DND-41 (cell line): Measurements from ENCODE around the gene C9orf72.

ENCODE experiments used
- ATAC-seq: fragments of 200-7000 bp; cut with Tn5 transposase; 3 replicates; pipeline ENCODE4 v1.9.1; 2021; ENCODE audit warnings: low read depth; ENCODE audit not compliant: insufficient read depth
- DNase-seq: peaks from one replicate; pipeline ENCODE4 v3.0.0-alpha.2; 2020
- H2AFZ ChIP-seq: 2 replicates; pipeline ENCODE4 v1.6.0; 2012; ENCODE audit warnings: low read depth, low read length
- H3K27ac ChIP-seq: 2 replicates; pipeline ENCODE4 v1.5.1; 2012; ENCODE audit warnings: low read length, inconsistent platforms
- H3K27me3 ChIP-seq: fragments of 200-600 bp; sonication (generic); 2 replicates; pipeline ENCODE4 v1.6.0; 2012; ENCODE audit warnings: low read length, mild to moderate bottlenecking, inconsistent platforms; ENCODE audit not compliant: insufficient read depth, poor library complexity
- H3K36me3 ChIP-seq: 2 replicates; pipeline ENCODE4 v1.5.1; 2012; ENCODE audit warnings: low read length, inconsistent platforms; ENCODE audit not compliant: insufficient read depth
- H3K4me1 ChIP-seq: 2 replicates; pipeline ENCODE4 v1.5.1; 2012; ENCODE audit warnings: mild to moderate bottlenecking, low read length; ENCODE audit not compliant: insufficient read depth
- H3K4me2 ChIP-seq: 2 replicates; pipeline ENCODE4 v1.6.0; 2012; ENCODE audit warnings: mild to moderate bottlenecking, moderate library complexity, low read length, inconsistent platforms; ENCODE audit not compliant: insufficient read depth
- H3K4me3 ChIP-seq, 2 experiments: fragments of 200-600 bp in 1 of 2; shearing (Covaris generic) in 1 of 2; 2 replicates each; pipeline ENCODE4 v1.5.1; 2012 to 2016; ENCODE audit warnings: inconsistent platforms in 2 of 2, low read length in 2 of 2, mild to moderate bottlenecking in 2 of 2, low read depth in 1 of 2, moderate library complexity in 1 of 2
- H3K79me2 ChIP-seq: 2 replicates; pipeline ENCODE4 v1.6.0; 2012; ENCODE audit warnings: low read length, inconsistent platforms; ENCODE audit not compliant: insufficient read depth
- H3K9ac ChIP-seq: 2 replicates; pipeline ENCODE4 v1.6.0; 2012; ENCODE audit warnings: low read depth, mild to moderate bottlenecking, inconsistent platforms, low read length, moderate library complexity
- H3K9me3 ChIP-seq: 2 replicates; pipeline ENCODE4 v1.5.1; 2012; ENCODE audit warnings: low read length, moderate library complexity, mild to moderate bottlenecking, inconsistent platforms; ENCODE audit not compliant: insufficient read depth, severe bottlenecking
- H4K20me1 ChIP-seq: 2 replicates; pipeline ENCODE4 v1.6.0; 2012; ENCODE audit warnings: low read length; ENCODE audit not compliant: insufficient read depth
- EZH2 ChIP-seq: IDR thresholded peaks from 3 replicates; pipeline ENCODE4 v1.6.1; 2012; ENCODE audit warnings: borderline replicate concordance, low read depth, mild to moderate bottlenecking, moderate library complexity, low read length, inconsistent platforms; ENCODE audit not compliant: severe bottlenecking
- TF ChIP-seq, protein P1 (sequence below): IDR thresholded peaks from 2 replicates; pipeline ENCODE4 v1.5.1; 2012; ENCODE audit warnings: borderline replicate concordance, low read length, moderate library complexity, mild to moderate bottlenecking; ENCODE audit not compliant: poor library complexity, severe bottlenecking; ENCODE audit errors: extremely low read depth

The C9orf72 gene

GRCh38 chr9:27537027-27537435, 36.2 kb downstream of the C9orf72 start:
- no peaks in the 10 kb centered on the region for H3K4me1 ChIP-seq
- no peak overlapping the region for H3K9ac ChIP-seq
- H3K4me2 ChIP-seq = no peak overlapping the region
- H3K9me3 ChIP-seq = no peaks in the 10 kb centered on the region
- no peaks in the 10 kb centered on the region for H3K27me3 ChIP-seq
- no peaks in the 10 kb centered on the region for H3K79me2 ChIP-seq
- no peak overlapping the region for H3K4me3 ChIP-seq
- no peak overlapping the region for H2AFZ ChIP-seq
- H3K36me3 ChIP-seq = no peaks in the 10 kb centered on the region
- DNase-seq (no peak), ATAC-seq (no peak)
- H4K20me1 ChIP-seq = no peaks in the 10 kb centered on the region
- H3K27ac ChIP-seq = no peak overlapping the region
- no peak for TF ChIP-seq EZH2
- TF ChIP-seq, protein P1, sequence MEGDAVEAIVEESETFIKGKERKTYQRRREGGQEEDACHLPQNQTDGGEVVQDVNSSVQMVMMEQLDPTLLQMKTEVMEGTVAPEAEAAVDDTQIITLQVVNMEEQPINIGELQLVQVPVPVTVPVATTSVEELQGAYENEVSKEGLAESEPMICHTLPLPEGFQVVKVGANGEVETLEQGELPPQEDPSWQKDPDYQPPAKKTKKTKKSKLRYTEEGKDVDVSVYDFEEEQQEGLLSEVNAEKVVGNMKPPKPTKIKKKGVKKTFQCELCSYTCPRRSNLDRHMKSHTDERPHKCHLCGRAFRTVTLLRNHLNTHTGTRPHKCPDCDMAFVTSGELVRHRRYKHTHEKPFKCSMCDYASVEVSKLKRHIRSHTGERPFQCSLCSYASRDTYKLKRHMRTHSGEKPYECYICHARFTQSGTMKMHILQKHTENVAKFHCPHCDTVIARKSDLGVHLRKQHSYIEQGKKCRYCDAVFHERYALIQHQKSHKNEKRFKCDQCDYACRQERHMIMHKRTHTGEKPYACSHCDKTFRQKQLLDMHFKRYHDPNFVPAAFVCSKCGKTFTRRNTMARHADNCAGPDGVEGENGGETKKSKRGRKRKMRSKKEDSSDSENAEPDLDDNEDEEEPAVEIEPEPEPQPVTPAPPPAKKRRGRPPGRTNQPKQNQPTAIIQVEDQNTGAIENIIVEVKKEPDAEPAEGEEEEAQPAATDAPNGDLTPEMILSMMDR = no peak

DNA sequence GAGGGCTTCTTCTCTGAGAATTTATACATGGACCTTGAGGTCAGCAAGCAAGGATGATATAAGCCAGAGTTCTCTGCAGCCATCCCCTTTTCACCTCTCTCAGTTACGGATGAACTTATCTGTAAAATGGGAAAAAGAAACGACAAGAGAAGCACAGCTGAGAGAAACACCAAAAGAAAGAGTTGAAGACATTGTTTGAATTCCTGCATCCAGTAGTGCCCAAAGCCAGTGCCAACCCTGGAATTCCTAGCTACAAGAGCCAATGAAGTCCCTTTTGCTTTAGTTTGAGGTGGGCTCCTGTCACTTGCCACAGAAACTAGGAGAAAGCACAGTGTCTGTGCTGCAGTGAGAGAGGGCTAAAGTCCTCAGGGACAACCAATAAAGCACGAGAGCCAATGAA, 37.1 kb downstream of the C9orf72 start:
- no peak overlapping the region for H3K9ac ChIP-seq
- DNase-seq (no peak), ATAC-seq (no peak)
- H3K4me1 ChIP-seq = no peaks in the 10 kb centered on the region
- no peak for TF ChIP-seq EZH2
- TF ChIP-seq, protein P1 = no peak
- H3K4me2 ChIP-seq = no peak overlapping the region
- no peak overlapping the region for H2AFZ ChIP-seq
- no peak overlapping the region for H3K27ac ChIP-seq
- no peaks in the 10 kb centered on the region for H3K79me2 ChIP-seq
- no peak overlapping the region for H3K4me3 ChIP-seq
- no peaks in the 10 kb centered on the region for H4K20me1 ChIP-seq
- H3K36me3 ChIP-seq = no peaks in the 10 kb centered on the region
- H3K9me3 ChIP-seq = no peaks in the 10 kb centered on the region
- H3K27me3 ChIP-seq = no peaks in the 10 kb centered on the region

DNA sequence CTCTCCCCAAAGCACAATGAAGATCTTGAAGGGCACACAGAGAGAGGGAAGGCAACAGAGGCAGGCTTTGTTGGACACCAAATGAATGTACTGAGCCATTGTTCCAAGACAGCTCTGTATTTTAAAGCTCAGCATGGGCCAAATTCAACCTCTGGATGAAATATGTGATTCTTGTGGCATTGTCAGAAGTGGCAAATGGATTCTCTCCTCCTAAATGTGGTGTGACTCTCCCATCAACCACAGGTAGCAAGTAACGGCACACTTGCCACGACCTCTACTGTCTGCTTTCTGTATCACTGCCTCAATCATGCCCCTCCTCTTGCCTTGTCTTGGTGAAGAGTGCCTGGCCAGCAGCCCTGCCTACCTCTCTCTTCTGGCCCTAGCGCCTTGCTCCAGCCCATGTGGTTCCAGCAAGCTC, 37.6 kb downstream of the C9orf72 start:
- H3K79me2 ChIP-seq = no peaks in the 10 kb centered on the region
- no peak overlapping the region for H3K27ac ChIP-seq
- H3K27me3 ChIP-seq = no peaks in the 10 kb centered on the region
- H2AFZ ChIP-seq = no peak overlapping the region
- no peaks in the 10 kb centered on the region for H3K36me3 ChIP-seq
- no peak overlapping the region for H3K4me3 ChIP-seq
- no peak overlapping the region for H3K9ac ChIP-seq
- no peaks in the 10 kb centered on the region for H3K9me3 ChIP-seq
- DNase-seq = no peak
- H3K4me2 ChIP-seq = no peak overlapping the region
- H3K4me1 ChIP-seq = no peaks in the 10 kb centered on the region
- ATAC-seq = no peak
- no peaks in the 10 kb centered on the region for H4K20me1 ChIP-seq
- no peak for TF ChIP-seq EZH2
- TF ChIP-seq, protein P1 = no peak

DNA sequence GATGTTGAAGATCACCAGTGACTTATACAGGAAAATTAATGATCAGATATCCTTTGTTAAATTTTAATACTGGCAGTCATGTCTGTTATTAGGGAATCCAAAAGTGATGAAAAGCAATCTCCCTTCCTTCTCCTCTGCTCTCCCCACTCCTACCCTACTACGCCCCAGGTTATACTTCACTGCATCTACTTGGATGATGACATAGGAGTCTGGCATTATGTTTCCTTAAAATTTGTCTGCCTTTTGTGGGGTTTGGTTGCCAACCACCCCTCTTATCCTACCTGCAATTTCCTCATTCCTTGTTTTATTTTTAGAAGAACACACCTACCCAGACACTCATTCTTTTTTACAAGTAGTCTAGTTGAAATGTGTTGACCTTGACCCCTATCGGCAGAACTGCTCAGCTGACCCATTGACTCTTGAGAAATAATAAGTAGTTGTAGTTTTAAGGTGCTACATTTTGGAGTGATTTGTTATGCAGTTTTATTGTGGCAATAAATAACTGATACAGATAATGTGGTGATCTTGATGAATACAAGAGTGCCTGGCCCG, 38.5 kb downstream of the C9orf72 start:
- H3K79me2 ChIP-seq = no peaks in the 10 kb centered on the region
- no peak for TF ChIP-seq EZH2
- TF ChIP-seq, protein P1 = no peak
- H3K9ac ChIP-seq = no peak overlapping the region
- H2AFZ ChIP-seq = no peak overlapping the region
- H3K9me3 ChIP-seq = no peaks in the 10 kb centered on the region
- peaks cover 2% of the 10 kb centered on the region for H3K27me3 ChIP-seq
- H4K20me1 ChIP-seq = no peaks in the 10 kb centered on the region
- H3K27ac ChIP-seq = no peak overlapping the region
- H3K4me2 ChIP-seq = no peak overlapping the region
- no peak for ATAC-seq
- no peaks in the 10 kb centered on the region for H3K36me3 ChIP-seq
- DNase-seq = no peak
- peaks cover 2% of the 10 kb centered on the region; the same call in 1 of the 2 replicates for H3K4me1 ChIP-seq
- no peak overlapping the region for H3K4me3 ChIP-seq
